HL-60 (cell line): ENCODE results near the gene PKP3.

Experiments used
- CTCF ChIP-seq: IDR thresholded peaks from one replicate; pipeline ENCODE4 v1.5.1; 2011; ENCODE audit warnings: low read length, control low read depth, inconsistent platforms; ENCODE audit not compliant: insufficient read depth
- POLR2AphosphoS5 ChIP-seq: IDR thresholded peaks from 2 replicates; pipeline ENCODE4 v1.6.1; 2012; ENCODE audit warnings: low read depth

GRCh38 chr11:409600-410483 is 15.8 kb downstream of the PKP3 start:
- TF ChIP-seq CTCF = no peak
- TF ChIP-seq POLR2AphosphoS5 = no peak
